H1 (cell line): ENCODE data around the gene RBM47. TPM values are rescaled to one million over a fixed set of nuclear protein-coding genes. Genes with fewer than 3 reads are reported as not detected.

Experiments used
- CTCF ChIA-PET: fragments of 300-600 bp; sonication (Branson Sonifier 250); formaldehyde crosslinking; loops from one replicate; lab custom pipeline; 2021; ENCODE audit not compliant: partially characterized antibody; lab: Charles Lee
- POLR2A ChIA-PET: fragments of 300-600 bp; sonication (Branson Sonifier 250); formaldehyde crosslinking; loops from one replicate; lab custom pipeline; 2021; ENCODE audit warnings: inconsistent platforms; ENCODE audit not compliant: partially characterized antibody; lab: Charles Lee
- DNase-seq, 2 experiments: peaks; one replicate each; pipeline versions ENCODE4 v3.0.0 to v3.0.0-alpha.2; 2010 to 2022; ENCODE audit warnings: low spot score in 2 of 2, low read depth in 1 of 2, mixed read lengths in 1 of 2
- FAIRE-seq: peaks from 2 replicates; lab custom pipeline; 2011; peaks lifted over from hg19 to GRCh38; lab: Jason Lieb, UNC
- H2AFZ ChIP-seq: 2 replicates; pipeline ENCODE4 v1.8.1; 2012; ENCODE audit warnings: low read length, inconsistent platforms
- H2AK5ac ChIP-seq: 2 replicates; pipeline ENCODE4 v1.6.1; 2013; ENCODE audit warnings: low read depth, low read length
- H2BK120ac ChIP-seq: replicated peaks from 2 replicates; pipeline ENCODE3; 2013; ENCODE audit warnings: low read depth, low read length, inconsistent platforms
- H2BK12ac ChIP-seq: 2 replicates; pipeline ENCODE4 v1.6.1; 2013; ENCODE audit warnings: low read depth, low read length
- H2BK15ac ChIP-seq: 2 replicates; pipeline ENCODE4 v1.6.1; 2013; ENCODE audit warnings: low read length
- H2BK20ac ChIP-seq: 2 replicates; pipeline ENCODE4 v1.6.1; 2013; ENCODE audit warnings: low read length
- H2BK5ac ChIP-seq: 2 replicates; pipeline ENCODE4 v1.6.1; 2013; ENCODE audit warnings: low read depth, low read length
- H3K14ac ChIP-seq: 2 replicates; pipeline ENCODE4 v1.6.1; 2013; ENCODE audit warnings: inconsistent platforms; ENCODE audit not compliant: insufficient read length
- H3K18ac ChIP-seq: 2 replicates; pipeline ENCODE4 v1.6.1; 2013; ENCODE audit warnings: low read length; ENCODE audit errors: extremely low read depth
- H3K23ac ChIP-seq: 2 replicates; pipeline ENCODE4 v1.6.1; 2013; ENCODE audit warnings: inconsistent platforms; ENCODE audit not compliant: insufficient read length
- H3K23me2 ChIP-seq: 2 replicates; pipeline ENCODE4 v1.6.1; 2013; ENCODE audit warnings: low read depth, low read length
- H3K27ac ChIP-seq: 2 replicates; pipeline ENCODE4 v1.6.1; 2011; ENCODE audit warnings: low read depth, low read length, inconsistent platforms
- H3K27me3 ChIP-seq, 4 experiments: replicated peaks in 1 of 4; 1 replicate in 1 of 4; 2 replicates in 3 of 4; pipeline versions ENCODE4 v1.6.1 to v1.8.1; 2011 to 2013; ENCODE audit warnings: low read length in 3 of 4, mild to moderate bottlenecking in 3 of 4, inconsistent platforms in 2 of 4, mixed read lengths in 2 of 4, moderate library complexity in 1 of 4; ENCODE audit not compliant: control insufficient read depth in 3 of 4, insufficient read depth in 3 of 4; ENCODE audit errors: extremely low read depth in 1 of 4
- H3K36me3 ChIP-seq, 4 experiments: 2 replicates each; pipeline versions ENCODE4 v1.6.1 to v1.8.1; 2011 to 2013; ENCODE audit warnings: mild to moderate bottlenecking in 4 of 4, low read length in 3 of 4, moderate library complexity in 2 of 4, control low read depth in 1 of 4, inconsistent platforms in 1 of 4; ENCODE audit not compliant: insufficient read depth in 4 of 4, control insufficient read depth in 2 of 4
- H3K4ac ChIP-seq: replicated peaks from 2 replicates; pipeline ENCODE3; 2013; ENCODE audit warnings: low read length, low read depth, mixed read lengths, inconsistent platforms; ENCODE audit not compliant: insufficient read length
- H3K4me1 ChIP-seq, 4 experiments: replicated peaks in 1 of 4; 1 replicate in 1 of 4; 2 replicates in 3 of 4; pipeline versions ENCODE4 v1.6.1 to v1.8.1; 2011 to 2013; ENCODE audit warnings: low read length in 3 of 4, inconsistent platforms in 2 of 4, mixed read lengths in 1 of 4; ENCODE audit not compliant: insufficient read depth in 4 of 4, control insufficient read depth in 3 of 4
- H3K4me2 ChIP-seq, 2 experiments: 2 replicates each; pipeline versions ENCODE4 v1.6.1 to v1.8.1; 2011 to 2013; ENCODE audit warnings: low read depth in 2 of 2, low read length in 2 of 2, control low read depth in 1 of 2, inconsistent platforms in 1 of 2, mild to moderate bottlenecking in 1 of 2; ENCODE audit not compliant: insufficient read depth in 1 of 2
- H3K4me3 ChIP-seq, 4 experiments: fragments of 200-600, 300-600 bp in 1 of 4; sonication (generic), shearing (Covaris generic), sonication (Bioruptor Twin) in 1 of 4; 2 replicates each; pipeline versions ENCODE4 v1.5.1 to v1.8.1; 2011 to 2016; ENCODE audit warnings: low read length in 4 of 4, low read depth in 3 of 4, control low read depth in 2 of 4, inconsistent platforms in 2 of 4, mild to moderate bottlenecking in 2 of 4, mixed read lengths in 1 of 4, moderate library complexity in 1 of 4; ENCODE audit not compliant: insufficient read depth in 2 of 4; ENCODE audit errors: extremely low read depth in 1 of 4
- H3K56ac ChIP-seq: replicated peaks from 2 replicates; pipeline ENCODE3; 2013; ENCODE audit warnings: low read depth, mild to moderate bottlenecking, mixed read lengths, low read length, inconsistent platforms; ENCODE audit not compliant: insufficient read length
- H3K79me1 ChIP-seq: 2 replicates; pipeline ENCODE4 v1.6.1; 2013; ENCODE audit warnings: low read depth, low read length, control low read depth
- H3K79me2 ChIP-seq, 2 experiments: 2 replicates each; pipeline versions ENCODE4 v1.6.1 to v1.8.1; 2012 to 2013; ENCODE audit warnings: low read length in 2 of 2, mild to moderate bottlenecking in 2 of 2, inconsistent platforms in 1 of 2; ENCODE audit not compliant: insufficient read depth in 2 of 2, control insufficient read depth in 1 of 2
- H3K9ac ChIP-seq, 4 experiments: replicated peaks in 1 of 4; 1 replicate in 1 of 4; 2 replicates in 3 of 4; pipeline versions ENCODE4 v1.6.1 to v1.8.1; 2011 to 2013; ENCODE audit warnings: low read depth in 3 of 4, low read length in 3 of 4, control low read depth in 2 of 4, mild to moderate bottlenecking in 2 of 4, moderate library complexity in 2 of 4, inconsistent platforms in 1 of 4; ENCODE audit errors: extremely low read depth in 1 of 4
- H3K9me3 ChIP-seq, 2 experiments: 2 replicates each; pipeline versions ENCODE4 v1.6.1 to v1.8.1; 2012 to 2013; ENCODE audit warnings: mild to moderate bottlenecking in 2 of 2, moderate library complexity in 2 of 2, control low read depth in 1 of 2, inconsistent platforms in 1 of 2, low read depth in 1 of 2, low read length in 1 of 2, mixed read lengths in 1 of 2; ENCODE audit not compliant: insufficient read depth in 2 of 2
- H4K20me1 ChIP-seq, 2 experiments: replicated peaks in 1 of 2; 2 replicates each; pipeline versions ENCODE3 to v1.8.1; 2011 to 2013; ENCODE audit warnings: inconsistent platforms in 2 of 2, low read length in 2 of 2, mild to moderate bottlenecking in 1 of 2; ENCODE audit not compliant: insufficient read depth in 2 of 2, control insufficient read depth in 1 of 2
- H4K5ac ChIP-seq: 2 replicates; pipeline ENCODE4 v1.6.1; 2013; ENCODE audit warnings: low read length, low read depth, mixed read lengths, inconsistent platforms; ENCODE audit not compliant: insufficient read length
- H4K8ac ChIP-seq: 2 replicates; pipeline ENCODE4 v1.8.0; 2013; ENCODE audit warnings: mild to moderate bottlenecking, moderate library complexity, low read length, inconsistent platforms; ENCODE audit not compliant: insufficient read depth; ENCODE audit errors: extremely low read depth
- H4K91ac ChIP-seq: replicated peaks from 2 replicates; pipeline ENCODE3; 2013; ENCODE audit warnings: low read length, mixed read lengths, inconsistent platforms; ENCODE audit not compliant: insufficient read length
- CEBPB ChIP-seq: IDR thresholded peaks from 2 replicates; pipeline ENCODE4 v1.6.1; 2012; ENCODE audit warnings: low read depth, low read length
- RXRA ChIP-seq: IDR thresholded peaks from 2 replicates; pipeline ENCODE4 v1.6.1; 2011; ENCODE audit warnings: low read depth, mild to moderate bottlenecking, low read length, moderate library complexity; ENCODE audit not compliant: insufficient read depth
- WGBS, 2 experiments: shearing (Covaris generic) in 1 of 2; methylation state at CpG; one replicate each; pipeline versions ENCODE4 v1.1.6 to v1.1.7; 2013 to 2015; ENCODE audit warnings: low lambda C conversion rate in 2 of 2, mixed read lengths in 2 of 2, inconsistent platforms in 1 of 2, low coverage in 1 of 2, missing lambda C conversion rate in 1 of 2; ENCODE audit not compliant: insufficient replicate concordance in 2 of 2, insufficient coverage in 1 of 2, insufficient read length in 1 of 2; ENCODE audit errors: extremely low coverage in 1 of 2, missing lambda C conversion rate in 1 of 2; 5-methylcytosine and 5-hydroxymethylcytosine counted together
- polyA plus RNA-seq, 7 experiments: library from polyadenylated mRNA; depleted of rRNA in 3 of 7; stranded (reverse) in 5 of 7; unstranded in 2 of 7; fragments of >200 nt in 5 of 7; fragments of 200-250 nt in 2 of 7; gene quantifications; 1 replicate in 5 of 7; 2 replicates in 1 of 7; 4 replicates in 1 of 7; pipeline versions ENCODE4 v1.2.1 to v1.2.3, GENCODE V29; 2011 to 2013; ENCODE audit warnings: missing spikeins in 2 of 7, mixed read lengths in 2 of 7
- total RNA-seq: library from RNA; stranded (reverse); fragmentation: NEBNext Ultra II Directional; extraction: Animal tissue kit (Norgen Biotek cat#: 25700); gene quantifications from 2 replicates; pipeline ENCODE4 v1.2.1, GENCODE V29; 2021

Gene RBM47
- total and polyA plus RNA-seq, 2 of the 8 experiments (the other 6 are each of a cell fraction or from before 2014, with no cell fraction given), result 42.8 to 78.9 TPM

DNA sequence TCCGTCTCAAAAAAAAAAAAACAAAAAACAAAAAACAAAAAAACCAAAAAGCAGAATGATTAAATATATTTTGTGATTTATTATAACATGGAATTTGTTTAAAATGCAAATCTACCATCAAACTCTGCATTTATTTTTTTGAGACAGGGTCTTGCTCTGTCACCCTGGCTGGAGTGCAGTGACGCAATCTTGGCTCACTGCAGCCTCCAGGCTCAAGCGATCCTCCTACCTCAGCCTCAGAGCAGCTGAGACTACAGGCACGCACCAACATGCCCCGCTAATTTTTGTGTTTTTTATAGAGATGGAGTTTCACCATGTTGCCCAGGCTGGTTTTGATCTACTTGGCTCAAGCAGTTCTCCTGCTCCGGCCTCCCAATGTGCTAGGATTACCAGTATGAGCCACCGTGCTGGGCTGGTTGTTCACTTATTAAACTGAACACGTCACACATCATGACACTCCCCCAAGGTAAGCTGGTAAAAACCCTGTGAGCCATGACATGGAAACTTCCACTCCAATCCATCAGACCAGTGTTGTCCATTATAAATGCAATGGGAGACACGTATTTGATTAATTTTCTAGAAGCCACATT lies 45.7 kb downstream of the RBM47 start:
- H3K23me2 ChIP-seq, result no peaks in the 10 kb centered on the region
- no peaks in the 10 kb centered on the region; a peak in 1 of 8 replicates for H3K36me3 ChIP-seq
- no peaks in the 10 kb centered on the region for H3K27me3 ChIP-seq
- H3K79me2 ChIP-seq, result peaks cover 0 to 81% of the 10 kb centered on the region in 2 experiments; a peak in 2 of 4 replicates
- H2AFZ ChIP-seq, result no peak overlapping the region
- H2BK15ac ChIP-seq, result no peak overlapping the region
- H4K91ac ChIP-seq, result no peak overlapping the region
- no peak overlapping the region for H2BK20ac ChIP-seq
- H3K79me1 ChIP-seq, result peaks cover 11% of the 10 kb centered on the region; the same call in 1 of the 2 replicates
- H4K20me1 ChIP-seq, result peaks cover 0 to 4% of the 10 kb centered on the region in 2 experiments
- H3K23ac ChIP-seq, result no peak overlapping the region
- no peak overlapping the region for H4K8ac ChIP-seq
- ChIA-PET CTCF (no interaction called here), POLR2A (no interaction called here)
- no peak overlapping the region for H3K4me3 ChIP-seq
- H3K4me2 ChIP-seq, result no peak overlapping the region
- H3K27ac ChIP-seq, result no peak overlapping the region
- TF ChIP-seq RXRA, result no peak
- peak; percentile 57 for TF ChIP-seq CEBPB
- no peak overlapping the region for H2BK12ac ChIP-seq
- FAIRE-seq, result no peak
- H3K4me1 ChIP-seq, result peaks cover 2 to 17% (median 12%) of the 10 kb centered on the region in 4 experiments; a peak in 6 of 7 replicates
- H2AK5ac ChIP-seq, result no peak overlapping the region
- H3K18ac ChIP-seq, result no peak overlapping the region
- no peak overlapping the region for H3K4ac ChIP-seq
- no peak overlapping the region for H2BK5ac ChIP-seq
- no peak overlapping the region for H4K5ac ChIP-seq
- WGBS, 2 experiments, result 96% methylated on average over 8 of the region's 9 CpGs; no CpG with 5 or more reads in 1 of the 2 experiments
- no peak overlapping the region for H3K56ac ChIP-seq
- H3K14ac ChIP-seq, result no peak overlapping the region
- H3K9ac ChIP-seq, result no peak overlapping the region
- no peaks in the 10 kb centered on the region for H3K9me3 ChIP-seq
- H2BK120ac ChIP-seq, result no peak overlapping the region
- DNase-seq, result no peak
